Choroid plexus epithelial cell (primary cell): Measurements from ENCODE around the gene FLNC.

ENCODE experiments used
- DNase-seq: peaks from one replicate; pipeline ENCODE4 v3.0.0-alpha.2; 2010; ENCODE audit warnings: low read depth
- H3K4me3 ChIP-seq: 2 replicates; pipeline ENCODE4 v1.5.1; 2011; ENCODE audit warnings: low read depth, mild to moderate bottlenecking, control low read depth, low read length, moderate library complexity
- CTCF ChIP-seq: conservative IDR thresholded peaks from 2 replicates; pipeline ENCODE4 v1.5.1; 2011; ENCODE audit warnings: low read depth, mild to moderate bottlenecking, control low read depth, inconsistent platforms, low read length, moderate library complexity

Gene FLNC

GRCh38 chr7:128845475-128845874 lies 15.3 kb downstream of the FLNC start:
- H3K4me3 ChIP-seq = no peak overlapping the region
- DNase-seq = no peak
- no peak for TF ChIP-seq CTCF

- no peak overlapping the region for H3K4me3 ChIP-seq
- TF ChIP-seq CTCF = no peak
- DNase-seq = no peak
Observed at GRCh38 chr7:128845987-128846386, 15.8 kb downstream of the FLNC start.

- no peak for DNase-seq
- H3K4me3 ChIP-seq = no peak overlapping the region
- no peak for TF ChIP-seq CTCF
Observed at GRCh38 chr7:128846781-128847444, 16.7 kb downstream of the FLNC start.

DNA sequence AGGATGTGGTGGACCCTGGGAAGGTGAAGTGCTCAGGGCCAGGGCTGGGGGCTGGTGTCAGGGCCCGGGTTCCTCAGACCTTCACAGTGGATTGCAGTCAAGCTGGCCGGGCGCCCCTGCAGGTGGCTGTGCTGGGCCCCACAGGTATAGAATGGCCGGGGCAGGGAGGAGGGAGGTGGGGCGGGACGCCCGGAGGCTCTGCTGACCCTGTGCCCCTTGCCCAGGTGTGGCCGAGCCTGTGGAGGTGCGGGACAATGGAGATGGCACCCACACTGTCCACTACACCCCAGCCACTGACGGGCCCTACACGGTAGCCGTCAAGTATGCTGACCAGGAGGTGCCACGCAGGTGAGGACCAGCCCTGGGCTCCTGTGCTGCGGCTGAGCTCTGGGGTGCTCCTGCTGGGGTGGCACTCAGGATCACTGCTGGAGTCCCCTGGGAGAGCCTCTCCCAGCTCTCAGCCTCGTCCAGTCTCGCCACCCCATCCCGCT lies 17.6 kb downstream of the FLNC start:
- no peak for TF ChIP-seq CTCF
- no peak overlapping the region for H3K4me3 ChIP-seq
- no peak for DNase-seq

DNA sequence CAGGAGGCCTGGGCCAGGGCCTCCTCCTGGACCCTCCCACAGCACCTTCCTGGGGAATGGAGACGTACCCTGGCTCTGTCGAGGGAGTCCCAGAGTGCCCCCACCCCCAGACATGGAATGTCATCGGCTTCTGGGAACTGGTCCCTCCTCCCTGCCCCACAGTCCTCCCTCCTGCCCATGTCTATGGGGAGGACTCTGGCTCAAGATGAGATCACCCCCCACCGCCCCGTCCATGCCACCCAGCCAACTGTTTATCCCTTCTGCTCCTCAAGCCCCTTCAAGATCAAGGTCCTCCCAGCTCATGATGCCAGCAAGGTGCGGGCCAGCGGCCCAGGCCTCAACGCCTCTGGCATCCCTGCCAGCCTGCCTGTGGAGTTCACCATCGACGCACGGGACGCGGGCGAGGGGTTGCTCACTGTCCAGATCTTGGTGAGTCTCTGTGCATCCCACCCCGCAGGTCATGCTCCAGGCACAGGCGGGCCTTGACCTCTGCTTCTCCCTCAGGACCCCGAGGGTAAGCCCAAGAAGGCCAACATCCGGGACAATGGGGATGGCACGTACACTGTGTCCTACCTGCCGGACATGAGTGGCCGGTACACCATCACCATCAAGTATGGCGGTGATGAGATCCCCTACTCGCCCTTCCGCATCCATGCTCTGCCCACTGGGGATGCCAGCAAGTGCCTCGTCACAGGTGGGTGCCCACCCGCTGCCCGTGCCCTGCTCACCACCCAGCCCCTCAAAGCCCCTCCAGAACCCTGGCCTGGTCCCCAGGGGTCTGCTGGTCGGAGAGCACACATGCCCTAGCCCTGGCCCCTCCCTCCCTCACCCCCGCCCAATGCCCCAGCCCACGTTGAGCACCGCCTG lies 18.3 kb downstream of the FLNC start:
- no peak for DNase-seq
- no peak for TF ChIP-seq CTCF

DNA sequence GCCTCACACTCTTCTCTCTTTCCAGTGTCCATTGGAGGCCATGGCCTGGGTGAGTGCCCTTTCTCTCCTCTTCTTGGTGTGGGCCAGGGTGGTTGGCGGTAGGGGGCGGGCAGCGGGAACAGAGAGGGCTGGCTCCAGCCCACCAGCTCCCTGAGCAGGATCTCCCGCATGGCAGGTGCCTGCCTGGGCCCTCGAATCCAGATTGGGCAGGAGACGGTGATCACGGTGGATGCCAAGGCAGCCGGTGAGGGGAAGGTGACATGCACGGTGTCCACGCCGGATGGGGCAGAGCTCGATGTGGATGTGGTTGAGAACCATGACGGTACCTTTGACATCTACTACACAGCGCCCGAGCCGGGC lies 18.9 kb downstream of the FLNC start:
- TF ChIP-seq CTCF = no peak
- DNase-seq = no peak
- H3K4me3 ChIP-seq = no peak overlapping the region

More for the DNA sequence above, 18.3 kb downstream of the FLNC start:
- no peak overlapping the region for H3K4me3 ChIP-seq
